ENCODE results near the gene CNN2. TPM values are rescaled to one million over a fixed set of nuclear protein-coding genes. Genes with fewer than 3 reads are reported as not detected.

The CNN2 gene
- total RNA-seq, 1 experiment from 2014 or later, result 524 TPM

DNA sequence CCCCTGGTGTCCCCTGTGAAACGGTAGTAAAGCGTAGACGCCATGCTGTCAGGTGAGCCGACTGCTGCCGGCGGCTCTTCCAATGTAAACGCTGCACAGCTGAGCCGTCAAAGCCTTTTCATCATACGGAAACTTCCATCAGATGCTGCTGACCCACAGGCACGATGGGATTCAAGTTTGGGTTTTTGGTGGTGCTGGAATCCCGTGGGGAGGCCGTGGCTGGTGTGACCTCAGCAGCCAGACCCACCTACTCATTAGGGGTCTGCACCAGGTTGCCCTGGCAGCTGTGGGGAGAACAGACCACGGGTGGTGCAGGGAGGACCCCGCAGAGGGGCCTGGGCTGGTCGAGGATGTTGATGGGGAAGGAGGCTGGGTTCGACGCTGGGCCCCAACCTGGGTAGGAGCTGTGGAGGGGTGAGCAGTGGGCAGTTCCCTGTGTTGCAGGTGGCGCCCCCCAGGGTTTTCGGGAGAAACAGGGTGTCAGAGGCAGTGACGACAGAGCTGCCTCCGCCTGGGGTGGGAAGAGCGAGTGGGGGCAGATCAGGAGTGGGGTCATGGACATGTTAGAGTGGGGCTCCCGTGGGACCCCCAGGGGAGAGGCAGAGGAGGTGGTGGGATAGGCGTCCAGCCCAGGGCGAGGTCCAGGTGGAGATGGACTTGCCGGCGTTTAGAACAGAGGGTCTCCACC, 19.6 kb upstream of the CNN2 start:
- WGBS (ENCODE audit: extremely low coverage, insufficient read length, low lambda C conversion rate), result no CpG with 5 or more reads among the region's 27 CpGs
- H3K14ac ChIP-seq (ENCODE audit: insufficient read depth, low read length), result no peak overlapping the region
- no peak overlapping the region for H3K4me2 ChIP-seq (ENCODE audit: insufficient read depth, insufficient read length, low read length)
- H2BK12ac ChIP-seq (ENCODE audit: insufficient read length, low read depth, low read length), result no peak overlapping the region
- Mint-ChIP-seq H3K9me3 (no peaks in the 10 kb centered on the region), H3K27me3 (ENCODE audit: low read depth) (peaks cover 8% of the 10 kb centered on the region), H3K4me3 (no peak overlapping the region), H3K27ac (peak overlapping the region in 2 of 3 experiments; percentile 39 to 59; a peak in 2 of 7 replicates), H3K4me1 (no peaks in the 10 kb centered on the region), H3K36me3 (ENCODE audit: insufficient read depth in 1 of 3, low read depth in 3 of 3) (peaks cover 0 to 20% (median 18%) of the 10 kb centered on the region in 3 experiments; a peak in 5 of 7 replicates)
- no peak overlapping the region for H4K8ac ChIP-seq (replicated peaks; ENCODE audit: insufficient read length, low read depth, low read length)
- H3K56ac ChIP-seq (ENCODE audit: insufficient read length, low read depth, low read length), result no peak overlapping the region
- H3K4ac ChIP-seq (ENCODE audit: low read depth, low read length), result no peak overlapping the region
- no peak overlapping the region for H3T11ph ChIP-seq (ENCODE audit: low read length)
- no peaks in the 10 kb centered on the region for H3K4me1 ChIP-seq (ENCODE audit: insufficient read depth, low read length)
- no peaks in the 10 kb centered on the region for H3K23me2 ChIP-seq (ENCODE audit: insufficient read length, low read depth, low read length, poor library complexity, severe bottlenecking)
- no peaks in the 10 kb centered on the region for H3K79me1 ChIP-seq (ENCODE audit: insufficient read depth, low read depth, low read length, poor library complexity, severe bottlenecking)
- H3K23ac ChIP-seq (ENCODE audit: insufficient read length, low read depth, low read length), result no peak overlapping the region
- H4K5ac ChIP-seq (ENCODE audit: insufficient read length, low read depth, low read length), result no peak overlapping the region
- H2BK15ac ChIP-seq (ENCODE audit: low read depth, low read length), result no peak overlapping the region
- H3K79me2 ChIP-seq (ENCODE audit: insufficient read depth, low read length), result 0 out of 2 replicates have a peak, but pooled peaks cover 2% of the 10 kb centered on the region
- no peak overlapping the region for H2BK5ac ChIP-seq (ENCODE audit: insufficient read length, low read length)
- H3K18ac ChIP-seq (ENCODE audit: insufficient read length, low read depth, low read length), result no peak overlapping the region
- no peak overlapping the region for H2BK20ac ChIP-seq (ENCODE audit: low read depth, low read length, poor library complexity, severe bottlenecking)
- TF ChIP-seq, protein P1, sequence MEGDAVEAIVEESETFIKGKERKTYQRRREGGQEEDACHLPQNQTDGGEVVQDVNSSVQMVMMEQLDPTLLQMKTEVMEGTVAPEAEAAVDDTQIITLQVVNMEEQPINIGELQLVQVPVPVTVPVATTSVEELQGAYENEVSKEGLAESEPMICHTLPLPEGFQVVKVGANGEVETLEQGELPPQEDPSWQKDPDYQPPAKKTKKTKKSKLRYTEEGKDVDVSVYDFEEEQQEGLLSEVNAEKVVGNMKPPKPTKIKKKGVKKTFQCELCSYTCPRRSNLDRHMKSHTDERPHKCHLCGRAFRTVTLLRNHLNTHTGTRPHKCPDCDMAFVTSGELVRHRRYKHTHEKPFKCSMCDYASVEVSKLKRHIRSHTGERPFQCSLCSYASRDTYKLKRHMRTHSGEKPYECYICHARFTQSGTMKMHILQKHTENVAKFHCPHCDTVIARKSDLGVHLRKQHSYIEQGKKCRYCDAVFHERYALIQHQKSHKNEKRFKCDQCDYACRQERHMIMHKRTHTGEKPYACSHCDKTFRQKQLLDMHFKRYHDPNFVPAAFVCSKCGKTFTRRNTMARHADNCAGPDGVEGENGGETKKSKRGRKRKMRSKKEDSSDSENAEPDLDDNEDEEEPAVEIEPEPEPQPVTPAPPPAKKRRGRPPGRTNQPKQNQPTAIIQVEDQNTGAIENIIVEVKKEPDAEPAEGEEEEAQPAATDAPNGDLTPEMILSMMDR (conservative IDR thresholded peaks at IDR 0.05), result no peak
- H4K20me1 ChIP-seq (ENCODE audit: control insufficient read depth, insufficient read depth, insufficient read length), result no peaks in the 10 kb centered on the region
- no peak overlapping the region for H2AK5ac ChIP-seq (ENCODE audit: insufficient read length, low read length)
- no peak overlapping the region for H3K27ac ChIP-seq (ENCODE audit: insufficient read length, low read depth, low read length)
- H3K27me3 ChIP-seq (ENCODE audit: insufficient read depth, low read length), result no peaks in the 10 kb centered on the region
- no peak overlapping the region for H2AFZ ChIP-seq (ENCODE audit: low read length)
- no peak for DNase-seq
- no peaks in the 10 kb centered on the region for H3K9me3 ChIP-seq (ENCODE audit: control insufficient read depth, low read depth, low read length)
- no peak overlapping the region for H3K9ac ChIP-seq (ENCODE audit: extremely low read depth, insufficient read length, low read length)
- H4K91ac ChIP-seq (ENCODE audit: insufficient read length, low read depth, low read length), result no peak overlapping the region
- H2BK120ac ChIP-seq (ENCODE audit: low read depth, low read length, poor library complexity, severe bottlenecking), result no peak overlapping the region

Measured in H9 (cell line).